Measurements from ENCODE around the gene ERFE.
A peak's percentile ranks its signal among the peaks of the same experiment; 100 is the strongest.

The ERFE gene

GRCh38 chr2:238171575-238172187 lies 12.9 kb downstream of the ERFE start:
- no peaks in the 10 kb centered on the region for H3K9me2 ChIP-seq (ENCODE audit: low read depth, low read length)
- no peak overlapping the region for H3K9ac ChIP-seq (ENCODE audit: low read length)
- H3K36me3 ChIP-seq (ENCODE audit: insufficient read depth, low read length): peaks cover 73% of the 10 kb centered on the region
- no peaks in the 10 kb centered on the region for H3K9me3 ChIP-seq (ENCODE audit: low read length)
- no peaks in the 10 kb centered on the region for H3K79me2 ChIP-seq (ENCODE audit: insufficient read depth, low read length)
- no peaks in the 10 kb centered on the region for H4K20me1 ChIP-seq (ENCODE audit: insufficient read depth, low read length)
- TF ChIP-seq EZH2 (IDR thresholded peaks at IDR 0.05; ENCODE audit: borderline replicate concordance, low read length): no peak
- no peak for TF ChIP-seq CTCF (IDR thresholded peaks at IDR 0.05; ENCODE audit: low read length)
- no peak overlapping the region for H3K27ac ChIP-seq (ENCODE audit: low read depth, low read length, poor library complexity, severe bottlenecking)
- no peaks in the 10 kb centered on the region for H3F3A ChIP-seq (ENCODE audit: insufficient read depth, low read length)
- no peaks in the 10 kb centered on the region for H3K4me1 ChIP-seq (ENCODE audit: insufficient read depth, low read length, severe bottlenecking)
- H3K4me2 ChIP-seq (ENCODE audit: low read length): no peak overlapping the region
- no peak overlapping the region for H2AFZ ChIP-seq (ENCODE audit: low read length)
- H3K4me3 ChIP-seq (ENCODE audit: low read depth, low read length, poor library complexity, severe bottlenecking): no peak overlapping the region
- no peaks in the 10 kb centered on the region for H3K27me3 ChIP-seq (ENCODE audit: insufficient read depth, low read length)

DNA sequence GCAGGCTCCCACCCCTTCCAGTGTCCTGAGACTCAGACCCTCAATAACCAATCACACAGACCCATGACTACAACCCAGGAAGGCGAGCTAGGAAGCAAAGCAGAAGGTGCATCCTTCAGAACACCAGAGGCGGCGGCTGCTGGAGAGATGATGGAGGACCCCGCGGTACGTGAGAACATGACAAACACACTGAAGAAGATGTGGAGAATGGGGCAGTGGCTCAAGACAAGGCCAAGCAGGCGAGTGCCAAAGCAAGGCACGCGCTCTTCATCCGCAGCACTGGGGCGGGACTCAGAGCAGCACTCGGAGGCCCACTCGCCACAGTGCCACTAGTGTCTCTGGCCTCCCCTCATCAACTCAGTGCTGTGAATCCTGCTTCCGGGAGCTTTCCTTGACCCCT lies 13.7 kb downstream of the ERFE start:
- Histone ChIP-seq H3K4me1 (ENCODE audit: insufficient read depth, low read length, severe bottlenecking) (no peaks in the 10 kb centered on the region), H2AFZ (ENCODE audit: low read length) (no peak overlapping the region), H3K4me2 (ENCODE audit: low read length) (no peak overlapping the region), H3K27ac (ENCODE audit: low read depth, low read length, poor library complexity, severe bottlenecking) (no peak overlapping the region), H3K4me3 (ENCODE audit: low read depth, low read length, poor library complexity, severe bottlenecking) (no peak overlapping the region), H3K79me2 (ENCODE audit: insufficient read depth, low read length) (no peaks in the 10 kb centered on the region), H3K9me3 (ENCODE audit: low read length) (no peaks in the 10 kb centered on the region), H3F3A (ENCODE audit: insufficient read depth, low read length) (no peaks in the 10 kb centered on the region), H3K27me3 (ENCODE audit: insufficient read depth, low read length) (no peaks in the 10 kb centered on the region), H3K9me2 (ENCODE audit: low read depth, low read length) (no peaks in the 10 kb centered on the region), H3K36me3 (ENCODE audit: insufficient read depth, low read length) (peaks cover 81% of the 10 kb centered on the region), H4K20me1 (ENCODE audit: insufficient read depth, low read length) (no peaks in the 10 kb centered on the region), H3K9ac (ENCODE audit: low read length) (no peak overlapping the region)
- TF ChIP-seq CTCF (IDR thresholded peaks at IDR 0.05; ENCODE audit: low read length) (no peak), EZH2 (IDR thresholded peaks at IDR 0.05; ENCODE audit: borderline replicate concordance, low read length) (no peak)

DNA sequence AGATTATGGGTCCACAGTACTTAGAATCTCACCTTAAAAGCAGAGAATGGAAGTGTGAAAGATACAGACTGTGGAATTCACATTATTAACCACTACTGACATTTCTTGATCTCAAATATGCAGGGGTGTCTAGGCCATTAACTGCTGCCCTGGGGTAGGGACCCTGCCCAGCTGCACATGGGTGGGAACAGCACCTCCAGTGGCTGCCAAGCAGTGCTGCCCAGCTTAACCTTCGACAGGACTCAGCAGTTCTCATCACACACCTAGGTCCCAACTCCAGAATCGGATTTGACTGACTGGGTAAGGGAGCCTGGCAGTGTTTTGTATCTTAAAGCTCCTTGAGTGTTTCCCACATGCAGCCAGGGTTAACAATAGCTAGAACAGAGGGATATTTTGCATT lies 14.9 kb downstream of the ERFE start:
- Histone ChIP-seq H3K9me2 (ENCODE audit: low read depth, low read length) (no peaks in the 10 kb centered on the region), H3K9ac (ENCODE audit: low read length) (no peak overlapping the region), H3K4me3 (ENCODE audit: low read depth, low read length, poor library complexity, severe bottlenecking) (no peak overlapping the region), H4K20me1 (ENCODE audit: insufficient read depth, low read length) (no peaks in the 10 kb centered on the region), H3K4me1 (ENCODE audit: insufficient read depth, low read length, severe bottlenecking) (no peaks in the 10 kb centered on the region), H2AFZ (ENCODE audit: low read length) (no peak overlapping the region), H3K9me3 (ENCODE audit: low read length) (no peaks in the 10 kb centered on the region), H3F3A (ENCODE audit: insufficient read depth, low read length) (no peaks in the 10 kb centered on the region), H3K4me2 (ENCODE audit: low read length) (no peak overlapping the region), H3K27ac (ENCODE audit: low read depth, low read length, poor library complexity, severe bottlenecking) (no peak overlapping the region), H3K36me3 (ENCODE audit: insufficient read depth, low read length) (peaks cover 92% of the 10 kb centered on the region), H3K79me2 (ENCODE audit: insufficient read depth, low read length) (no peaks in the 10 kb centered on the region), H3K27me3 (ENCODE audit: insufficient read depth, low read length) (no peaks in the 10 kb centered on the region)
- TF ChIP-seq EZH2 (IDR thresholded peaks at IDR 0.05; ENCODE audit: borderline replicate concordance, low read length) (no peak), CTCF (IDR thresholded peaks at IDR 0.05; ENCODE audit: low read length) (peak; percentile 36; the same call in 1 of the 2 replicates)
